Endothelial cell of coronary artery (primary cell): Measurements from ENCODE around the gene PDE6H. TPM values are rescaled to one million over a fixed set of nuclear protein-coding genes. Genes with fewer than 3 reads are reported as not detected.

Source experiments
- total RNA-seq: library from RNA; depleted of rRNA; stranded (reverse); fragments of >200 nt; gene quantifications from 2 replicates; pipeline ENCODE4 v1.2.3, GENCODE V29; 2014

Gene PDE6H
- not detected in 2 replicates for total RNA-seq

DNA sequence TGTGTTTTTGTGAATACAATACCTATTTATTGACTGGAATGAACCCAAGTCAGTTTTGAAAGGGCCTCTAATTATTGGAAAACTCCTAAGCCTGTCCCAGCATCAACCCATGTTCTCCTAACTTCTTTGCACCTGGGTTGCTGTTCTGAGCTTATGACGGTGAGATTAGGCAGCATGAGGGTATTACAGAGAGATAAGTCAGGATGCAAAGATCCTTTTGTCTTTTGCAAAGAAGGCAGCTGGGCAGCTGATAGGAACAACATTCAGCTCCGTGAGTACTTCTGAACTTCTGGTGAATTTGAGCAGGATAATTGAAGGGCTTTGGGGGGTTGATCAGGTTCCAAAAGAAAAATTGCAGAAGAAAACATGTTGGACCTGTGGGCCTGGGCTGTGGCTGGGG lies at the start of gene PDE6H:
TSS of gene PDE6H (plus strand) at position 227 of the 400 bp plus-strand sequence. CDS start 4,971 bp downstream, outside the sequence.

DNA sequence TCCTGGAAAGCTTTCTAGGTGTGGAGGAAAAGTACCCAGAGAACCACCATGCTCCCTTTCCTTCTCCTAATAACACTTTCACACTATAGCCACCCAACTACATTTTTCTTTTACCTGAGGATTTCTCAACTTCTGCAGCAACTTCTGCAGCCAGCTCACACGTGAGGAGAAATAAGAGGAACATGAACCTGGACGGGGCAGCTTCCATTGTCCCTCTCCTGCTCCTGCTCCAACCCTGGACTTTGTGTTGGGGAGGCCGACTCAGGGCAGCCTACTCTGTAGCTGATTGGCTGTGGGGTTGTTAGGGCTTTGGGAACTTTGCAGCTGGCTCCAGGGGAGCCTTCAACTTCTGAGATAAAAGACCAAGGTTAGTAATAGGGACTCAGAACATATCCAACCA lies 34.5 kb upstream of the PDE6H start, which contains the start of gene ERP27:
TSS of gene ERP27 (minus strand) at position 237 of the 400 bp plus-strand sequence. CDS start at position 208, 29 bp downstream.

GRCh38 chr12:14961466-14962152 lies 11.2 kb upstream of the PDE6H start, which contains the start of gene ARHGDIB:
Gene ARHGDIB (minus strand): TSS chr12:14961601. CDS start chr12:14950712, 10,889 bp downstream.

Other genes starting within 250 kb of the PDE6H start
- 13.5 and 16.5 TPM in 2 replicates for gene WBP11, start 169.6 kb upstream of the PDE6H start, total RNA-seq
- gene C12orf60, start 169.4 kb upstream of the PDE6H start, total RNA-seq, result 1.1 and 1.3 TPM in 2 replicates
- gene SMCO3, start 158.9 kb upstream of the PDE6H start, total RNA-seq, result 0.09 and 0.56 TPM in 2 replicates
- gene ART4, start 129.5 kb upstream of the PDE6H start, total RNA-seq, result 9.4 and 17.9 TPM in 2 replicates
- gene MGP, start 87.2 kb upstream of the PDE6H start, total RNA-seq, result 65.4 and 192 TPM in 2 replicates
- 0.09 and 0.27 TPM in 2 replicates for gene ERP27, start 34.5 kb upstream of the PDE6H start, total RNA-seq
- 193 and 252 TPM in 2 replicates for gene ARHGDIB, start 11.4 kb upstream of the PDE6H start, total RNA-seq
- 0.94 TPM in 1 of 2 replicates, not detected in the other for gene RERG, start 248.4 kb downstream of the PDE6H start, total RNA-seq